GM12872 (cell line): ENCODE measurements around the gene GAS7.

Experiments used
- CTCF ChIP-seq: IDR thresholded peaks from 3 replicates; pipeline ENCODE4 v1.5.1; 2011; ENCODE audit warnings: low read depth, mild to moderate bottlenecking, low read length, moderate library complexity; ENCODE audit not compliant: insufficient read depth

The GAS7 gene

GRCh38 chr17:9886141-9886930, 312.1 kb downstream of the GAS7 start:
- TF ChIP-seq CTCF: no peak

GRCh38 chr17:9883451-9883850, 315.0 kb downstream of the GAS7 start:
- TF ChIP-seq CTCF: no peak

GRCh38 chr17:9880582-9880999, 317.8 kb downstream of the GAS7 start:
- no peak for TF ChIP-seq CTCF

- TF ChIP-seq CTCF: no peak
Measured at GRCh38 chr17:9878786-9879525, 319.4 kb downstream of the GAS7 start.

- no peak for TF ChIP-seq CTCF
Measured at GRCh38 chr17:9878356-9878755, 320.1 kb downstream of the GAS7 start.

GRCh38 chr17:9875441-9875840, 323.0 kb downstream of the GAS7 start:
- no peak for TF ChIP-seq CTCF

GRCh38 chr17:9874722-9875121, 323.7 kb downstream of the GAS7 start:
- no peak for TF ChIP-seq CTCF
